BJ (cell line): Measurements from ENCODE around the gene CDKAL1. TPM values are rescaled to one million over a fixed set of nuclear protein-coding genes. Genes with fewer than 3 reads are reported as not detected.

Experiments used
- CTCF ChIA-PET: fragments of 350-600 bp; formaldehyde crosslinking; extraction: SDS; loops from one replicate; lab custom pipeline; 2021; ENCODE audit warnings: antibody characterized with exemption, inconsistent platforms; lab: Yijun Ruan, JAX
- POLR2A ChIA-PET: fragments of 300-600 bp; sonication (Branson Sonifier 250); formaldehyde crosslinking; extraction: SDS; loops from one replicate; lab custom pipeline; 2021; ENCODE audit warnings: antibody characterized with exemption; lab: Charles Lee
- DNase-seq: peaks from one replicate; pipeline ENCODE4 v3.0.0-alpha.2; 2011; ENCODE audit warnings: low read depth
- H3K27me3 ChIP-seq: 2 replicates; pipeline ENCODE4 v1.6.0; 2011; ENCODE audit warnings: low read length; ENCODE audit not compliant: control insufficient read depth, insufficient read depth
- H3K36me3 ChIP-seq: 2 replicates; pipeline ENCODE4 v1.5.1; 2011; ENCODE audit warnings: low read length; ENCODE audit not compliant: control insufficient read depth, insufficient read depth
- H3K4me3 ChIP-seq: 2 replicates; pipeline ENCODE4 v1.5.1; 2011; ENCODE audit warnings: low read depth, mild to moderate bottlenecking, control low read depth, low read length
- CTCF ChIP-seq: IDR thresholded peaks from 2 replicates; pipeline ENCODE4 v1.5.1; 2011; ENCODE audit warnings: low read depth, mild to moderate bottlenecking, control low read depth, inconsistent platforms, low read length, moderate library complexity; ENCODE audit not compliant: insufficient read depth
- polyA plus RNA-seq: library from polyadenylated mRNA; depleted of rRNA; stranded (reverse); fragments of >200 nt; gene quantifications from 2 replicates; pipeline ENCODE4 v1.2.3, GENCODE V29; 2011

Gene CDKAL1
- polyA plus RNA-seq, 1 experiment = 3.8 TPM

GRCh38 chr6:21200134-21200870, 666.0 kb downstream of the CDKAL1 start:
- POLR2A ChIA-PET = no interaction called here
- CTCF ChIA-PET = interaction anchor here (1.5 to 2.0 kb wide), 2 partner anchors 9 kb away, joined by 4 to 5 read pairs; no protein-coding TSS in a partner anchor
- no peak for TF ChIP-seq CTCF
- DNase-seq = no peak
- H3K36me3 ChIP-seq = no peaks in the 10 kb centered on the region
- no peaks in the 10 kb centered on the region for H3K27me3 ChIP-seq
- H3K4me3 ChIP-seq = no peak overlapping the region

GRCh38 chr6:21201187-21201586, 666.9 kb downstream of the CDKAL1 start:
- H3K27me3 ChIP-seq = no peaks in the 10 kb centered on the region
- H3K4me3 ChIP-seq = no peak overlapping the region
- TF ChIP-seq CTCF = no peak
- no peak for DNase-seq
- POLR2A ChIA-PET = no interaction called here
- CTCF ChIA-PET = interaction anchor here (1.5 kb wide), 1 partner anchor 10 kb away, joined by 4 read pairs; no protein-coding TSS in a partner anchor
- no peaks in the 10 kb centered on the region for H3K36me3 ChIP-seq

- Histone ChIP-seq H3K27me3 (no peaks in the 10 kb centered on the region), H3K36me3 (no peaks in the 10 kb centered on the region), H3K4me3 (no peak overlapping the region)
- TF ChIP-seq CTCF = no peak
- ChIA-PET POLR2A (interaction anchor here (0.7 kb wide), 1 partner anchor 84 kb away, joined by 4 read pairs; no protein-coding TSS in a partner anchor), CTCF (no interaction called here)
- no peak for DNase-seq
Measured at GRCh38 chr6:21201637-21202350, 667.5 kb downstream of the CDKAL1 start.

GRCh38 chr6:21202521-21202920, 668.3 kb downstream of the CDKAL1 start:
- no peak for DNase-seq
- CTCF ChIA-PET = no interaction called here
- Histone ChIP-seq H3K27me3 (no peaks in the 10 kb centered on the region), H3K4me3 (no peak overlapping the region), H3K36me3 (no peaks in the 10 kb centered on the region)
- no peak for TF ChIP-seq CTCF
- POLR2A ChIA-PET = interaction anchor here (0.7 kb wide), 1 partner anchor 84 kb away, joined by 4 read pairs; no protein-coding TSS in a partner anchor

DNA sequence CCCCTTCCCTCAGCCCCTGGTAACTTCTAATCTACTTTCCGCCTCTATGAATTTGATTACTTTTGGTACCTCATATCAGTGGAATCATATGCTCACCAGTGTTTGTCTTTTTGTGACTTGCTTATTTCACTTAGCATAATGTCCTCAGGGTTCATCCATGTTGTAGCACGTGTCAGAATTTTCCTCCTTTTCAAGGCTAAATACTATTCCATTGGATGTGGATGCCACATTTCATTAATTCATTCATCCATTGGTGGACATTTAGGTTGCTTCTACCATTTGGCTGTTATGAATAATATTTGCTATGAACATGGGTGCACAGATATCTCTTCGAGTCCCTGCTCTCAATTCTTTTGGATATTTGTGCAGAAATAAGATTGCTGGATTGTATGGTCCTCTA, 670.7 kb downstream of the CDKAL1 start:
- Histone ChIP-seq H3K4me3 (no peak overlapping the region), H3K36me3 (no peaks in the 10 kb centered on the region), H3K27me3 (no peaks in the 10 kb centered on the region)
- DNase-seq = no peak
- CTCF ChIA-PET = no interaction called here
- POLR2A ChIA-PET = no interaction called here
- TF ChIP-seq CTCF = no peak
